ENCODE results near the gene APCDD1L. TPM values are rescaled to one million over a fixed set of nuclear protein-coding genes. Genes with fewer than 3 reads are reported as not detected.
A peak's percentile ranks its signal among the peaks of the same experiment; 100 is the strongest.

The APCDD1L gene
- polyA plus RNA-seq, 1 of the 3 experiments (the other 2 are of a cell fraction): 0.99 TPM

DNA sequence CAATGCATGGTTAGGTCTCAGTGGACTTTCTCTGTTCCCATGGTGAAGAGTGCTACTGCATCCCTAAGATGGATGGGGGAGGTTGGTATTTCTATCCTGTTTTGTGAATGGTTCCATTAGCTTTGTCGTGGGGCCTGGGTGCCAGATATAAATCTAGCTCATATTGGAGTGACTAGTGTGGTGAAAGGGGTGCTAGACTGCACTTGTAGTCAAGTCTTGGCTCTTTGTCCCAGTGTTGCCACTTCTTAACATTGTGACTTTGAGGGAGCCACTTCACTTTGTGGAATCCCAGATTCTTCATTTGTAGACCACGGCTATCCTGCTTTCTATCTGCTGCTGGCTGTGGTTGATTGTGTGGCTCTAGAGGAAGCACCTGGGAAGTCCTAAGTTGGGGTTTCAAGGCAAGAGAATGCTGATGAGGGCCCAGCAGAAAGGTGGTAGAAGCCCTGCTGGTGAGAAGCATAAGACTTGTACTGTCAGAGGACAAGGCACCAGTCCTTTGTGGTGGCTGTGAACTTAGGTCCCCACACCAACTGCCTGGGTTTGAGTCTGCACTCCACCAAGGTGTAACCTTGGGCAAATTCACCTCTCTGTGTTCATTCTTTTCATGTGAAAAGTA lies 82.1 kb downstream of the APCDD1L start (continued):
- TF ChIP-seq CHD2 (IDR thresholded peaks at IDR 0.05; ENCODE audit: low read length, partially characterized antibody) (no peak), GABPA (IDR thresholded peaks at IDR 0.05; ENCODE audit: low read depth) (no peak), SMC3 (IDR thresholded peaks at IDR 0.05; ENCODE audit: low read depth, low read length) (no peak), RFX5 (IDR thresholded peaks at IDR 0.05; ENCODE audit: low read length) (no peak), SIN3A (IDR thresholded peaks at IDR 0.05; ENCODE audit: borderline replicate concordance, low read depth, low read length) (no peak)
- TF ChIP-seq, protein P1, sequence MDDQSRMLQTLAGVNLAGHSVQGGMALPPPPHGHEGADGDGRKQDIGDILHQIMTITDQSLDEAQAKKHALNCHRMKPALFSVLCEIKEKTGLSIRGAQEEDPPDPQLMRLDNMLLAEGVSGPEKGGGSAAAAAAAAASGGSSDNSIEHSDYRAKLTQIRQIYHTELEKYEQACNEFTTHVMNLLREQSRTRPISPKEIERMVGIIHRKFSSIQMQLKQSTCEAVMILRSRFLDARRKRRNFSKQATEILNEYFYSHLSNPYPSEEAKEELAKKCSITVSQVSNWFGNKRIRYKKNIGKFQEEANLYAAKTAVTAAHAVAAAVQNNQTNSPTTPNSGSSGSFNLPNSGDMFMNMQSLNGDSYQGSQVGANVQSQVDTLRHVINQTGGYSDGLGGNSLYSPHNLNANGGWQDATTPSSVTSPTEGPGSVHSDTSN (IDR thresholded peaks at IDR 0.05): no peak
- TF ChIP-seq, protein P2, sequence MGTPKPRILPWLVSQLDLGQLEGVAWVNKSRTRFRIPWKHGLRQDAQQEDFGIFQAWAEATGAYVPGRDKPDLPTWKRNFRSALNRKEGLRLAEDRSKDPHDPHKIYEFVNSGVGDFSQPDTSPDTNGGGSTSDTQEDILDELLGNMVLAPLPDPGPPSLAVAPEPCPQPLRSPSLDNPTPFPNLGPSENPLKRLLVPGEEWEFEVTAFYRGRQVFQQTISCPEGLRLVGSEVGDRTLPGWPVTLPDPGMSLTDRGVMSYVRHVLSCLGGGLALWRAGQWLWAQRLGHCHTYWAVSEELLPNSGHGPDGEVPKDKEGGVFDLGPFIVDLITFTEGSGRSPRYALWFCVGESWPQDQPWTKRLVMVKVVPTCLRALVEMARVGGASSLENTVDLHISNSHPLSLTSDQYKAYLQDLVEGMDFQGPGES (IDR thresholded peaks at IDR 0.05; ENCODE audit: low read depth, low read length): no peak

DNA sequence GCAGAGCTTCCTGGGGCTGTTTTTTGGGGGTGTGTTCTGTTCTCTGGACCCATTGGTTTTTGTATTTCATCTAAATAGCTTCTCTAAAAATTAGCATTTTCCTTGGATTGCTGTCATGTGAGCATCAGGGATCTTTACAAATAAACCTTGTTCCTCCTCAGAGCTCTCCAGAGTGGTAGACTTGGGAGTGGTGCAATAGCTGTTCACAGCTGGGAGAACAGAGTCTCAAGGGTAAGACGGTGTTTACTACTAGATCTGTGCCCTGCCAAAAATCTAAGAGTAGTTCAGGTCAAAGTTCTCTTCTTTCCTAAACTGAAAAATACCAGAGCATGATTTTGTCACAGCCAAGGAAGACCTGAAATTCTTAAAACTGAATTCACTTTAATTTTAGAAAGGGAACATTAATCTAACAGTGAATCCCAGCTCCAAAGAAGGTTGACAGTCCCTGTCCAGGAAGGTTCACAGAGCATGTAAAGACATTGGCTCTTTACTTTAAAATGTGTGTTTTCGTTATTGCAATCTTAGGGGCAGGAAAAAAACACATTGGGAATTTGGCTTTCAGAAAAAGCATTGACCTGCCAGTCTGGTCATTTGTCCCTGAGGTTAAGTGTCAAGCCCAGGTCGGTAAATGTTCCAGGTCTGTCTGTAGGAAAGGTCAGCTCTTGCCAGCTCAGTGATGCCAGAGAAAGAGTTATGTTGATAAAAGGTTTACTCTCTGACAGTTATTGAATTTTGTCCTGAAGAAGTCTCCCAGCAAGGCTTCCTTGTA lies 82.8 kb downstream of the APCDD1L start:
- Histone ChIP-seq H3K4me2 (no peak overlapping the region), H4K20me1 (ENCODE audit: insufficient read depth) (0 out of 2 replicates have a peak, but pooled peaks cover 4% of the 10 kb centered on the region), H3K4me3 (ENCODE audit: low read depth in 2 of 2, low read length in 1 of 2) (no peak overlapping the region), H3K36me3 (replicated peaks in 1 of 2; ENCODE audit: control insufficient read depth in 1 of 2, insufficient read depth in 2 of 2, low read length in 1 of 2) (peaks cover 5 to 28% of the 10 kb centered on the region in 2 experiments), H3K4me1 (ENCODE audit: control insufficient read depth in 1 of 2, insufficient read depth in 2 of 2, low read depth in 1 of 2, low read length in 1 of 2) (peaks cover 0 to 12% of the 10 kb centered on the region in 2 experiments; a peak in 1 of 4 replicates), H3K9me3 (no peaks in the 10 kb centered on the region), H3F3A (replicated peaks; ENCODE audit: insufficient read depth) (peaks cover 23% of the 10 kb centered on the region), H3K79me2 (ENCODE audit: insufficient read depth) (peaks cover 99% of the 10 kb centered on the region), H3K27me3 (ENCODE audit: insufficient read depth) (no peaks in the 10 kb centered on the region), H3K9me2 (no peaks in the 10 kb centered on the region), H2AFZ (ENCODE audit: low read depth) (no peak overlapping the region), H3K9ac (no peak overlapping the region), H3K27ac (ENCODE audit: low read depth in 2 of 2, low read length in 1 of 2) (peak overlapping the region in 1 of 2 experiments; percentile 42; a peak in 1 of 4 replicates)
- WGBS (ENCODE audit: low lambda C conversion rate): 93% methylated on average over 3 of the region's 3 CpGs
- CTCF ChIA-PET: interaction anchor here (0.7 to 1.2 kb wide), 3 partner anchors 39 to 202 kb away, joined by 3 read pairs; no protein-coding TSS in a partner anchor
- TF ChIP-seq, protein P1 (IDR thresholded peaks at IDR 0.05): no peak
- DNase-seq: no peak
- POLR2A ChIA-PET: no interaction called here

DNA sequence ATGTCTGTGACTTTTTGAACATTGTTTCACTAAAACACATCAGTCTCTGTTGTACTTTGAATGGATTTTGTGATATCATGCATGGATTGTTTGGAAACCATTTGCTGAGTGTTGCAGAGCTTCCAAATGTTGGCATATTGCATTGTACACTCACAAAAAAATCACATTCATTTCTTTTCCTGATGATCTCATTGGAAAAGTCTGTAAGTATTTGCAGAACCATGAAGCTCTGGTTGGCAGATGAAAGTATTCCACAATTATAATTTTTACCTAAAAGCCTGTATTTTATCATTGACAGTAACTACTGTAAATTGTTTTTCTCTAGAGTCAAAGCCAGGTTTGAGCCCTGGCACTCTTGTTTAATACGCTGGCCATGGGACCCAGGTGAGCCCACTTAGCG lies 84.1 kb downstream of the APCDD1L start:
- ChIA-PET CTCF (interaction anchor here (1.2 kb wide), 1 partner anchor 8 kb away, joined by 3 read pairs; no protein-coding TSS in a partner anchor), POLR2A (interaction anchor here (0.6 kb wide), 1 partner anchor 9 kb away, joined by 3 read pairs; no protein-coding TSS in a partner anchor)
- peaks cover 4% of the 10 kb centered on the region; the same call in 1 of the 2 replicates for H4K20me1 ChIP-seq (ENCODE audit: insufficient read depth)
- H3K4me2 ChIP-seq: no peak overlapping the region
- peak overlapping the region in 1 of 2 experiments; percentile 26; a peak in 1 of 4 replicates for H3K27ac ChIP-seq (ENCODE audit: low read depth in 2 of 2, low read length in 1 of 2)
- no peaks in the 10 kb centered on the region for H3K9me2 ChIP-seq
- peaks cover 0 to 12% of the 10 kb centered on the region in 2 experiments; a peak in 1 of 4 replicates for H3K4me1 ChIP-seq (ENCODE audit: control insufficient read depth in 1 of 2, insufficient read depth in 2 of 2, low read depth in 1 of 2, low read length in 1 of 2)
- peaks cover 5 to 25% of the 10 kb centered on the region in 2 experiments for H3K36me3 ChIP-seq (replicated peaks in 1 of 2; ENCODE audit: control insufficient read depth in 1 of 2, insufficient read depth in 2 of 2, low read length in 1 of 2)
- peaks cover 23% of the 10 kb centered on the region for H3F3A ChIP-seq (replicated peaks; ENCODE audit: insufficient read depth)
- H2AFZ ChIP-seq (ENCODE audit: low read depth): no peak overlapping the region
- DNase-seq: no peak
- 97% methylated on average over 2 of the region's 2 CpGs for WGBS (ENCODE audit: low lambda C conversion rate)
- no peak overlapping the region for H3K4me3 ChIP-seq (ENCODE audit: low read depth in 2 of 2, low read length in 1 of 2)
- no peak overlapping the region for H3K9ac ChIP-seq
- TF ChIP-seq POLR2AphosphoS5 (IDR thresholded peaks at IDR 0.05; ENCODE audit: low read depth, low read length): no peak
- TF ChIP-seq TCF12 (IDR thresholded peaks at IDR 0.05): peak; percentile 45
- H3K9me3 ChIP-seq: no peaks in the 10 kb centered on the region
- no peaks in the 10 kb centered on the region for H3K27me3 ChIP-seq (ENCODE audit: insufficient read depth)
- peaks cover 99% of the 10 kb centered on the region for H3K79me2 ChIP-seq (ENCODE audit: insufficient read depth)
